Keratinocyte (primary cell): Measurements from ENCODE around the gene CTIF.

Source experiments
- CTCF ChIP-seq, 3 experiments: IDR thresholded peaks in 1 of 3; conservative IDR thresholded peaks in 1 of 3; optimal IDR thresholded peaks in 1 of 3; 2 replicates in 2 of 3; 3 replicates in 1 of 3; pipeline versions ENCODE3 to v1.5.1; 2011; ENCODE audit warnings: low read length in 3 of 3, mild to moderate bottlenecking in 3 of 3, moderate library complexity in 2 of 3, control low read depth in 1 of 3, inconsistent platforms in 1 of 3; ENCODE audit not compliant: insufficient read depth in 2 of 3; ENCODE audit errors: extremely low read depth in 1 of 3
- EZH2 ChIP-seq: IDR thresholded peaks from one replicate; pipeline ENCODE4 v1.6.1; 2012; ENCODE audit warnings: inconsistent platforms, mild to moderate bottlenecking, low read length, moderate library complexity

- no peak for TF ChIP-seq CTCF (optimal IDR thresholded peaks at IDR 0.05 in 1 of 3, IDR thresholded peaks at IDR 0.05 in 1 of 3, conservative IDR thresholded peaks at IDR 0.05 in 1 of 3; ENCODE audit: extremely low read depth in 1 of 3, insufficient read depth in 2 of 3, low read length in 3 of 3)
- TF ChIP-seq EZH2: no peak
Measured at GRCh38 chr18:48740851-48741485, 202.1 kb downstream of the CTIF start.
